CD14-positive monocyte (primary cell): Measurements from ENCODE around the gene PCCA. TPM values are rescaled to one million over a fixed set of nuclear protein-coding genes. Genes with fewer than 3 reads are reported as not detected.
"Not testable (repeated sequence)": the region's sequence is repeated elsewhere in the genome, so short reads cannot be mapped to it uniquely, and the experiment has no call there.

Experiments
- DNase-seq, 3 donors: peaks; one replicate each; pipeline ENCODE4 v3.0.0-alpha.2; 2011 to 2022
- H2AFZ ChIP-seq: 2 replicates; pipeline ENCODE4 v1.6.0; 2012; ENCODE audit warnings: mild to moderate bottlenecking, low read depth, low read length, inconsistent platforms; ENCODE audit not compliant: insufficient read depth, poor library complexity, severe bottlenecking
- H3K27ac ChIP-seq, 2 donors: 1 replicate in 1 of 2; 2 replicates in 1 of 2; pipeline ENCODE4 v1.5.1; 2012 to 2013; ENCODE audit warnings: low read length in 2 of 2, control low read depth in 1 of 2, inconsistent platforms in 1 of 2, low read depth in 1 of 2, mild to moderate bottlenecking in 1 of 2
- H3K27me3 ChIP-seq, 2 donors: one replicate each; pipeline versions ENCODE4 v1.6.0 to v1.6.1; 2011 to 2013; ENCODE audit warnings: low read length in 2 of 2; ENCODE audit not compliant: control insufficient read depth in 2 of 2, insufficient read depth in 2 of 2
- H3K36me3 ChIP-seq, 2 donors: replicated peaks in 1 of 2; 1 replicate in 1 of 2; 2 replicates in 1 of 2; pipeline versions ENCODE4 v1.5.1 to v1.6.1; 2012 to 2013; ENCODE audit warnings: low read length in 2 of 2, control low read depth in 1 of 2, inconsistent platforms in 1 of 2, mild to moderate bottlenecking in 1 of 2; ENCODE audit not compliant: insufficient read depth in 2 of 2, control insufficient read depth in 1 of 2
- H3K4me1 ChIP-seq, 2 donors: 1 replicate in 1 of 2; 2 replicates in 1 of 2; pipeline versions ENCODE4 v1.5.1 to v1.6.1; 2012 to 2013; ENCODE audit warnings: low read length in 2 of 2, control low read depth in 1 of 2, inconsistent platforms in 1 of 2, mild to moderate bottlenecking in 1 of 2, moderate library complexity in 1 of 2; ENCODE audit not compliant: insufficient read depth in 2 of 2, control insufficient read depth in 1 of 2
- H3K4me2 ChIP-seq: replicated peaks from 2 replicates; pipeline ENCODE3; 2012; ENCODE audit warnings: low read length, moderate library complexity, mild to moderate bottlenecking; ENCODE audit not compliant: poor library complexity, severe bottlenecking; ENCODE audit errors: extremely low read depth
- H3K4me3 ChIP-seq, 3 experiments: fragments of 200-600 bp in 1 of 3; sonication (generic) in 1 of 3; replicated peaks in 1 of 3; 1 replicate in 2 of 3; 2 replicates in 1 of 3; pipeline ENCODE4 v1.5.1; 2011 to 2013; ENCODE audit warnings: low read length in 3 of 3, mild to moderate bottlenecking in 3 of 3, control low read depth in 2 of 3, low read depth in 2 of 3, inconsistent platforms in 1 of 3, moderate library complexity in 1 of 3
- H3K79me2 ChIP-seq: 2 replicates; pipeline ENCODE4 v1.6.0; 2012; ENCODE audit warnings: mild to moderate bottlenecking, control low read depth, inconsistent platforms, low read length, moderate library complexity; ENCODE audit not compliant: insufficient read depth
- H3K9ac ChIP-seq: 2 replicates; pipeline ENCODE4 v1.6.0; 2017; ENCODE audit warnings: low read length, mild to moderate bottlenecking; ENCODE audit not compliant: insufficient read depth, poor library complexity, severe bottlenecking
- H3K9me3 ChIP-seq, 2 donors: replicated peaks in 1 of 2; 1 replicate in 1 of 2; 2 replicates in 1 of 2; pipeline versions ENCODE4 v1.5.1 to v1.6.1; 2012 to 2013; ENCODE audit warnings: low read length in 2 of 2, control low read depth in 1 of 2; ENCODE audit not compliant: control insufficient read depth in 1 of 2, insufficient read depth in 1 of 2
- H4K20me1 ChIP-seq: 2 replicates; pipeline ENCODE4 v1.6.0; 2012; ENCODE audit warnings: mild to moderate bottlenecking, low read length, control low read depth, moderate library complexity; ENCODE audit not compliant: insufficient read depth
- H3K27ac Mint-ChIP-seq, 7 donors: one replicate each; pipeline ENCODE4 v1.8.0; 2020; ENCODE audit warnings: mild to moderate bottlenecking in 7 of 7, mixed read lengths in 7 of 7, moderate library complexity in 6 of 7, inconsistent platforms in 2 of 7
- H3K27me3 Mint-ChIP-seq, 3 donors: one replicate each; pipeline ENCODE4 v1.8.0; 2021 to 2022; ENCODE audit warnings: low read depth in 3 of 3, mild to moderate bottlenecking in 3 of 3, mixed read lengths in 3 of 3, moderate library complexity in 3 of 3, inconsistent platforms in 1 of 3
- H3K36me3 Mint-ChIP-seq, 2 donors: one replicate each; pipeline ENCODE4 v1.8.0; 2020; ENCODE audit warnings: mixed read lengths in 2 of 2, inconsistent platforms in 1 of 2, mild to moderate bottlenecking in 1 of 2
- H3K4me1 Mint-ChIP-seq: one replicate; pipeline ENCODE4 v1.8.0; 2020; ENCODE audit warnings: mild to moderate bottlenecking, mixed read lengths
- H3K4me3 Mint-ChIP-seq, 2 donors: one replicate each; pipeline ENCODE4 v1.8.0; 2020; ENCODE audit warnings: mild to moderate bottlenecking in 2 of 2, mixed read lengths in 2 of 2, moderate library complexity in 1 of 2
- H3K9me3 Mint-ChIP-seq, 7 donors: one replicate each; pipeline ENCODE4 v1.8.0; 2020 to 2022; ENCODE audit warnings: mixed read lengths in 7 of 7, mild to moderate bottlenecking in 6 of 7, moderate library complexity in 6 of 7, inconsistent platforms in 2 of 7
- CTCF ChIP-seq: fragments of 200-600 bp; IDR thresholded peaks from one replicate; pipeline ENCODE4 v1.8.0; 2022; ENCODE audit warnings: antibody characterized with exemption, mild to moderate bottlenecking
- WGBS: methylation state at CpG from one replicate; pipeline ENCODE4 v1.1.5; 2013; ENCODE audit warnings: missing lambda C conversion rate; ENCODE audit not compliant: insufficient coverage; 5-methylcytosine and 5-hydroxymethylcytosine counted together
- intact Hi-C, 2 donors: fragments of 100-400 bp; cut with micrococcal nuclease; formaldehyde crosslinking; loops; one replicate each; pipeline versions ENCODE4 v1.15.0 to v1.15.1; 2023
- polyA plus RNA-seq, 3 donors: library from polyadenylated mRNA; depleted of rRNA in 1 of 3; unstranded in 2 of 3; stranded (reverse) in 1 of 3; fragments of 300-500 nt in 2 of 3; fragments of >200 nt in 1 of 3; fragmentation: Illumina TruSeq in 2 of 3; gene quantifications; 1 replicate in 2 of 3; 2 replicates in 1 of 3; pipeline ENCODE4 v1.2.3, GENCODE V29; 2012 to 2021

Gene PCCA
- polyA plus RNA-seq, 3 donors, result 4.4 to 13.5 (median 11.9) TPM

GRCh38 chr13:100387416-100387815 lies 298.5 kb downstream of the PCCA start:
- intact Hi-C loops, result no loop called here
- no peak overlapping the region for H3K4me3 Mint-ChIP-seq
- no peaks in the 10 kb centered on the region for H3K27me3 Mint-ChIP-seq
- Histone ChIP-seq H2AFZ (no peak overlapping the region), H3K79me2 (no peaks in the 10 kb centered on the region), H3K4me3 (no peak overlapping the region), H3K27ac (no peak overlapping the region), H4K20me1 (no peaks in the 10 kb centered on the region), H3K4me2 (no peak overlapping the region), H3K27me3 (no peaks in the 10 kb centered on the region), H3K4me1 (peaks cover 4 to 13% of the 10 kb centered on the region in 2 donors), H3K9me3 (no peaks in the 10 kb centered on the region), H3K9ac (no peak overlapping the region), H3K36me3 (no peaks in the 10 kb centered on the region)
- H3K36me3 Mint-ChIP-seq, result peaks cover 5 to 8% of the 10 kb centered on the region in 2 donors
- WGBS, result no CpG with 5 or more reads among the region's 3 CpGs
- H3K9me3 Mint-ChIP-seq, result peaks cover 0 to 2% (median 0%) of the 10 kb centered on the region in 7 donors
- H3K4me1 Mint-ChIP-seq, result peaks cover 10% of the 10 kb centered on the region
- no peak overlapping the region for H3K27ac Mint-ChIP-seq
- TF ChIP-seq CTCF, result no peak
- DNase-seq, result no peak

GRCh38 chr13:100388150-100388549 lies 299.3 kb downstream of the PCCA start:
- H4K20me1 ChIP-seq, result not testable (repeated sequence)
- WGBS, result 98% methylated on average over 5 of the region's 5 CpGs

More at GRCh38 chr13:100388150-100388549, 299.3 kb downstream of the PCCA start:
- H3K27ac Mint-ChIP-seq, H2AFZ ChIP-seq, H3K27ac ChIP-seq, H3K4me3 Mint-ChIP-seq, H3K4me2 ChIP-seq, H3K79me2 ChIP-seq, H3K36me3 ChIP-seq, H3K36me3 Mint-ChIP-seq, H3K27me3 ChIP-seq, H3K9me3 Mint-ChIP-seq, H3K27me3 Mint-ChIP-seq, H3K9ac ChIP-seq, DNase-seq, intact Hi-C loops, H3K4me3 ChIP-seq, H3K9me3 ChIP-seq: not testable (repeated sequence)
- peaks cover 12% of the 10 kb centered on the region for H3K4me1 Mint-ChIP-seq
- H3K4me1 ChIP-seq, result peaks cover 8 to 14% of the 10 kb centered on the region in 2 donors
